OCI-LY7 (cell line): Measurements from ENCODE around the gene SEMA3C. TPM values are rescaled to one million over a fixed set of nuclear protein-coding genes. Genes with fewer than 3 reads are reported as not detected.

Experiments
- BruUV-seq: library from RNA; stranded (reverse); fragments of 400-500 nt; replicated peaks from 2 replicates; lab custom pipeline; 2021; lab: Mats Ljungman, UMichigan
- CTCF ChIA-PET: fragments of 300-600 bp; sonication (Branson Sonifier 250); formaldehyde crosslinking; loops from one replicate; lab custom pipeline; 2022; ENCODE audit warnings: antibody characterized with exemption; ENCODE audit not compliant: unreplicated experiment; lab: Charles Lee
- POLR2A ChIA-PET: fragments of 300-600 bp; sonication (Branson Sonifier 250); formaldehyde crosslinking; loops from one replicate; lab custom pipeline; 2022; ENCODE audit warnings: antibody characterized with exemption; lab: Charles Lee
- DNase-seq: peaks from one replicate; pipeline ENCODE4 v3.0.0-alpha.2; 2015; ENCODE audit warnings: low spot score
- H2AFZ ChIP-seq: fragments of 200-600 bp; sonication (generic), shearing (Covaris generic); 2 replicates; pipeline ENCODE4 v1.6.1; 2014; ENCODE audit warnings: mild to moderate bottlenecking, antibody characterized with exemption, low read length, moderate library complexity
- H3K27ac ChIP-seq: fragments of 200-600 bp; sonication (generic); 2 replicates; pipeline ENCODE4 v1.5.1; 2014; ENCODE audit warnings: mixed run types, low read depth, mild to moderate bottlenecking, moderate library complexity, low read length, inconsistent platforms; ENCODE audit not compliant: poor library complexity, severe bottlenecking
- H3K36me3 ChIP-seq: fragments of 200-600 bp; sonication (generic); 2 replicates; pipeline ENCODE4 v1.6.1; 2014; ENCODE audit warnings: mild to moderate bottlenecking, antibody characterized with exemption, low read length, moderate library complexity, mixed read lengths; ENCODE audit not compliant: insufficient read depth
- H3K4me1 ChIP-seq: fragments of 200-600 bp; sonication (generic); 2 replicates; pipeline ENCODE4 v1.5.1; 2014; ENCODE audit warnings: mild to moderate bottlenecking, low read length; ENCODE audit not compliant: insufficient read depth, poor library complexity, severe bottlenecking
- H3K4me2 ChIP-seq: fragments of 200-600 bp; sonication (generic); 2 replicates; pipeline ENCODE4 v1.6.1; 2014; ENCODE audit warnings: mild to moderate bottlenecking, low read length
- H3K4me3 ChIP-seq: fragments of 200-600 bp; sonication (generic); 2 replicates; pipeline ENCODE4 v1.5.1; 2014; ENCODE audit warnings: mild to moderate bottlenecking, low read depth, low read length; ENCODE audit not compliant: poor library complexity, severe bottlenecking
- H3K79me2 ChIP-seq: fragments of 200-600 bp; sonication (generic); 2 replicates; pipeline ENCODE4 v1.6.1; 2016; ENCODE audit warnings: low read depth, mild to moderate bottlenecking, low read length, moderate library complexity, mixed read lengths; ENCODE audit not compliant: insufficient read depth
- H3K9me2 ChIP-seq: fragments of 200-600 bp; sonication (generic); 2 replicates; pipeline ENCODE4 v1.6.1; 2016; ENCODE audit warnings: mild to moderate bottlenecking, low read length, mixed read lengths; ENCODE audit not compliant: insufficient read depth
- H3K9me3 ChIP-seq: fragments of 200-600 bp; sonication (generic); 2 replicates; pipeline ENCODE4 v1.6.1; 2014; ENCODE audit warnings: mild to moderate bottlenecking, mixed run types, low read length, mixed read lengths
- H4K20me1 ChIP-seq: fragments of 200-600 bp; sonication (generic); 2 replicates; pipeline ENCODE4 v1.6.1; 2014; ENCODE audit warnings: mild to moderate bottlenecking, antibody characterized with exemption, low read length, moderate library complexity, mixed read lengths; ENCODE audit not compliant: insufficient read depth
- EZH2phosphoT487 ChIP-seq: fragments of 200-600 bp; sonication (generic); IDR thresholded peaks from 2 replicates; pipeline ENCODE4 v1.6.1; 2018; ENCODE audit warnings: low read depth, borderline replicate concordance, mild to moderate bottlenecking, mixed run types, antibody characterized with exemption, low read length, moderate library complexity, mixed read lengths
- intact Hi-C: fragments of 100-400 bp; cut with micrococcal nuclease; formaldehyde crosslinking; loops from one replicate; pipeline ENCODE4 v1.10.0; 2022; ENCODE audit not compliant: unreplicated experiment
- total RNA-seq, 2 experiments: library from RNA; depleted of rRNA in 1 of 2; stranded (reverse); fragments of >200 nt in 1 of 2; shearing (Covaris generic) in 1 of 2; gene quantifications; 2 replicates each; pipeline ENCODE4 v1.2.3, GENCODE V29; 2014 to 2022
- TF ChIP-seq, protein P1 (sequence below): fragments of 200-600 bp; sonication (generic); conservative IDR thresholded peaks from 2 replicates; pipeline ENCODE4 v1.5.1; 2014; ENCODE audit warnings: mild to moderate bottlenecking, antibody characterized with exemption, low read length, moderate library complexity, mixed read lengths

SEMA3C gene
- total RNA-seq, 2 experiments from 2014 or later = not detected

DNA sequence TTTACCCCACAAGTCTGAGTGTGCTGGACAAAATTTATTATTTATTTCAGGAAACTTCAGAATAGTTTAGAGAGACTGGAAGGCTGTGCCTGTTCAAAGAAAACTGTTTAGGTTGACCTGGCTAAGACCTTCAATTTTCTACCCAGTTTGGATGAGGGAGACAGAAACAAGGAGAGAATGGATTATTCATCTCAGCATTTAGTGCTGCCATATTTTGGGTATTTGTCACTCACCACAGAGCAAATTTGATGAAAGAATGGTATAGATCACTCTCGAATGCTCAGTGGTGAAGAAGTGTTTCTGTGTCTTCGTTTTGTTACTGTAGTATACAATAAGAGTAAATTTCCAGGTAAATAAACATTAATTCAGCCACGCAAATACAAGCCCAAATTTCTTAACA, 71.8 kb downstream of the SEMA3C start:
- POLR2A ChIA-PET = no interaction called here
- intact Hi-C loops = no loop called here
- TF ChIP-seq, protein P1, sequence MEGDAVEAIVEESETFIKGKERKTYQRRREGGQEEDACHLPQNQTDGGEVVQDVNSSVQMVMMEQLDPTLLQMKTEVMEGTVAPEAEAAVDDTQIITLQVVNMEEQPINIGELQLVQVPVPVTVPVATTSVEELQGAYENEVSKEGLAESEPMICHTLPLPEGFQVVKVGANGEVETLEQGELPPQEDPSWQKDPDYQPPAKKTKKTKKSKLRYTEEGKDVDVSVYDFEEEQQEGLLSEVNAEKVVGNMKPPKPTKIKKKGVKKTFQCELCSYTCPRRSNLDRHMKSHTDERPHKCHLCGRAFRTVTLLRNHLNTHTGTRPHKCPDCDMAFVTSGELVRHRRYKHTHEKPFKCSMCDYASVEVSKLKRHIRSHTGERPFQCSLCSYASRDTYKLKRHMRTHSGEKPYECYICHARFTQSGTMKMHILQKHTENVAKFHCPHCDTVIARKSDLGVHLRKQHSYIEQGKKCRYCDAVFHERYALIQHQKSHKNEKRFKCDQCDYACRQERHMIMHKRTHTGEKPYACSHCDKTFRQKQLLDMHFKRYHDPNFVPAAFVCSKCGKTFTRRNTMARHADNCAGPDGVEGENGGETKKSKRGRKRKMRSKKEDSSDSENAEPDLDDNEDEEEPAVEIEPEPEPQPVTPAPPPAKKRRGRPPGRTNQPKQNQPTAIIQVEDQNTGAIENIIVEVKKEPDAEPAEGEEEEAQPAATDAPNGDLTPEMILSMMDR = no peak
- TF ChIP-seq EZH2phosphoT487 = no peak
- H3K4me3 ChIP-seq = no peak overlapping the region
- CTCF ChIA-PET = no interaction called here
- no peak overlapping the region for H3K27ac ChIP-seq
- H3K4me2 ChIP-seq = no peak overlapping the region
- DNase-seq = no peak
- no peaks in the 10 kb centered on the region for H3K9me3 ChIP-seq
- no peaks in the 10 kb centered on the region for H3K4me1 ChIP-seq
- no peaks in the 10 kb centered on the region for H3K9me2 ChIP-seq
- H2AFZ ChIP-seq = no peak overlapping the region
- H4K20me1 ChIP-seq = no peaks in the 10 kb centered on the region
- H3K79me2 ChIP-seq = no peaks in the 10 kb centered on the region
- no peaks in the 10 kb centered on the region for H3K36me3 ChIP-seq
- no TSS peak for BruUV-seq

DNA sequence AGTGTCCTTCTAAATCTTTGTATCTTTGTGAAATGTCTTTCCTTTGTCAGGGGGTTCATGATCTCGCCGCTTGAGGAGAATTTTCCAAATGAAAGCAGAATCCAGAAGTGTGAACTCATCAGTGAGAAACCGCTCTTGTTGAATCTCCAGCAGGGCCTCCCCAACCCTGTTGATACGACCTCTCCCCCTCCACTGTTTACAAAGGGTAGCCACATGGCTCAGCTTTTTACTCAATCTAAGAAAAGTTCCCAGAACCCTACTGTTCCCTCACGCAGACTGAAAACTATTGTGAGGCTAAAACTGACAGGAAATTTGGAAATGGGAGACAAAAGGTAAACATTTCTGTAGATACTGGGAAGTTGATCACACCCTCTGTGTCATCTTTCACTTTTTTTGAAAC, 73.9 kb downstream of the SEMA3C start:
- no peaks in the 10 kb centered on the region for H3K36me3 ChIP-seq
- H3K27ac ChIP-seq = no peak overlapping the region
- no peak overlapping the region for H3K4me2 ChIP-seq
- no peak for TF ChIP-seq EZH2phosphoT487
- TF ChIP-seq, protein P1 = no peak
- H3K4me3 ChIP-seq = no peak overlapping the region
- H3K4me1 ChIP-seq = no peaks in the 10 kb centered on the region
- no TSS peak for BruUV-seq
- no peak for DNase-seq
- no peaks in the 10 kb centered on the region for H3K9me2 ChIP-seq
- CTCF ChIA-PET = no interaction called here
- H3K79me2 ChIP-seq = no peaks in the 10 kb centered on the region
- H4K20me1 ChIP-seq = no peaks in the 10 kb centered on the region
- intact Hi-C loops = no loop called here
- H2AFZ ChIP-seq = no peak overlapping the region
- no peaks in the 10 kb centered on the region for H3K9me3 ChIP-seq
- POLR2A ChIA-PET = no interaction called here

DNA sequence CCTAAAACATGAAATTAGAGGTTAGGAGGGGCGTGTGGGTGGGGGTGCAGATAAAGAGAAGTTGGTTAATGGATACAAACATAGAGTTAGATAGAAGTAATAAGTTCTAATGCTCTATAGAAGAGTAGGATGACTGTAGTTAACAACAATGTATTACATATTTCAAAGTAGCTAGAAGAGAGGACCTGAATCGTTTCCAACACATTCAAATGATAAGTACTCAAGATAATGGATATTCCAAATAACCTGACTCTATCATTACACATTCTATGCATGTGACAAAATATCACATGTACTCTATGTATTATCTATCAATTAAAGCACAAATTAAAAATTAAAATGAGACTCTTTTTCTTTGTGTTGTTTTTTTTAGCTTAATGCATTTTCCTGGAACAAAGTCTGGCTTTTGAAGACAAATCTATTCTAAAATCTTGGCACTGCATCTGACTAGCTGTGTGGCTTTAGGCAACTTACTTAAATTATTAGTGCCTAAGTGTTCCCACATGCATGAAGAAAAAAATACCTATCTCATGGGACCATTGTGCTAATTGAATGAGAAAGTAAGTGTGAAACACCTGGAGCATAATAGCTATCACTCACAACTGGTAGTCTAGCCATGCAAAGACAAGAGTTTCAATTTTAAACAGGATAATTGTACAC, 75.7 kb downstream of the SEMA3C start:
- no peak for DNase-seq
- H3K27ac ChIP-seq = no peak overlapping the region
- no peak overlapping the region for H2AFZ ChIP-seq
- CTCF ChIA-PET = no interaction called here
- no peaks in the 10 kb centered on the region for H3K36me3 ChIP-seq
- no TSS peak for BruUV-seq
- no peaks in the 10 kb centered on the region for H3K9me3 ChIP-seq
- intact Hi-C loops = no loop called here
- no peaks in the 10 kb centered on the region for H3K4me1 ChIP-seq
- H3K4me2 ChIP-seq = no peak overlapping the region
- no peak for TF ChIP-seq EZH2phosphoT487
- TF ChIP-seq, protein P1 = no peak
- POLR2A ChIA-PET = interaction anchor here (0.5 to 0.6 kb wide), 2 partner anchors 601 to 1506 kb away, joined by 3 to 4 read pairs; no protein-coding TSS in a partner anchor
- H3K9me2 ChIP-seq = no peaks in the 10 kb centered on the region
- H4K20me1 ChIP-seq = no peaks in the 10 kb centered on the region
- H3K4me3 ChIP-seq = no peak overlapping the region
- H3K79me2 ChIP-seq = no peaks in the 10 kb centered on the region
